Measurements from ENCODE around the gene HIVEP3.

HIVEP3 gene

GRCh38 chr1:41870076-41870562, 48.6 kb downstream of the HIVEP3 start:
- 69% methylated on average over 3 of the region's 7 CpGs for WGBS (ENCODE audit: insufficient coverage)
- H3K36me3 ChIP-seq (ENCODE audit: control insufficient read depth in 4 of 4, insufficient read depth in 4 of 4, low read length in 3 of 4) = no peaks in the 10 kb centered on the region
- H3K27me3 ChIP-seq (replicated peaks in 2 of 5; ENCODE audit: control insufficient read depth in 4 of 5, insufficient read depth in 5 of 5, low read length in 4 of 5) = no peaks in the 10 kb centered on the region
- H3K4me1 ChIP-seq (ENCODE audit: control extremely low read depth in 1 of 4, control insufficient read depth in 4 of 4, insufficient read depth in 4 of 4, low read length in 3 of 4) = peaks cover 3 to 19% (median 13%) of the 10 kb centered on the region in 4 experiments
- no peak overlapping the region for H3K27ac ChIP-seq (ENCODE audit: insufficient read depth in 1 of 2, low read depth in 1 of 2, low read length in 2 of 2, poor library complexity in 1 of 2, severe bottlenecking in 2 of 2)
- H3K9me3 ChIP-seq (ENCODE audit: control extremely low read depth in 1 of 5, control insufficient read depth in 4 of 5, insufficient read depth in 2 of 5, low read depth in 1 of 5, low read length in 4 of 5) = no peaks in the 10 kb centered on the region
- DNase-seq = peak; percentile 50 to 91 (median 86)
- ChIA-PET CTCF (interaction anchor here (0.8 to 1.0 kb wide), 2 partner anchors 10 to 12 kb away, joined by 3 to 4 read pairs; no protein-coding TSS in a partner anchor), POLR2A (no interaction called here)
- H3K4me3 ChIP-seq (ENCODE audit: control insufficient read depth in 1 of 7, extremely low read depth in 1 of 7, insufficient read depth in 4 of 7, low read depth in 2 of 7, low read length in 6 of 7) = no peak overlapping the region

- POLR2A ChIA-PET = no interaction called here
- Histone ChIP-seq H3K9me3 (ENCODE audit: control extremely low read depth in 1 of 5, control insufficient read depth in 4 of 5, insufficient read depth in 2 of 5, low read depth in 1 of 5, low read length in 4 of 5) (no peaks in the 10 kb centered on the region), H3K4me3 (ENCODE audit: control insufficient read depth in 1 of 7, extremely low read depth in 1 of 7, insufficient read depth in 4 of 7, low read depth in 2 of 7, low read length in 6 of 7) (no peak overlapping the region), H3K4me1 (ENCODE audit: control extremely low read depth in 1 of 4, control insufficient read depth in 4 of 4, insufficient read depth in 4 of 4, low read length in 3 of 4) (peaks cover 0 to 4% (median 0%) of the 10 kb centered on the region in 4 experiments), H3K27me3 (replicated peaks in 2 of 5; ENCODE audit: control insufficient read depth in 4 of 5, insufficient read depth in 5 of 5, low read length in 4 of 5) (no peaks in the 10 kb centered on the region), H3K27ac (ENCODE audit: insufficient read depth in 1 of 2, low read depth in 1 of 2, low read length in 2 of 2, poor library complexity in 1 of 2, severe bottlenecking in 2 of 2) (no peak overlapping the region), H3K36me3 (ENCODE audit: control insufficient read depth in 4 of 4, insufficient read depth in 4 of 4, low read length in 3 of 4) (no peaks in the 10 kb centered on the region)
- no peak for DNase-seq
- 85% methylated on average over 4 of the region's 6 CpGs for WGBS (ENCODE audit: insufficient coverage)
- CTCF ChIA-PET = no interaction called here
Observed at GRCh38 chr1:41868241-41868998, 50.3 kb downstream of the HIVEP3 start.

GRCh38 chr1:41866285-41866684, 52.4 kb downstream of the HIVEP3 start:
- ChIA-PET CTCF (interaction anchor here (1.0 to 2.9 kb wide), 4 partner anchors 9 to 26 kb away, joined by 4 to 11 read pairs (median 5); no protein-coding TSS in a partner anchor), POLR2A (no interaction called here)
- Histone ChIP-seq H3K4me1 (ENCODE audit: control extremely low read depth in 1 of 4, control insufficient read depth in 4 of 4, insufficient read depth in 4 of 4, low read length in 3 of 4) (peaks cover 4 to 24% (median 20%) of the 10 kb centered on the region in 4 experiments), H3K27me3 (replicated peaks in 2 of 5; ENCODE audit: control insufficient read depth in 4 of 5, insufficient read depth in 5 of 5, low read length in 4 of 5) (no peaks in the 10 kb centered on the region), H3K36me3 (ENCODE audit: control insufficient read depth in 4 of 4, insufficient read depth in 4 of 4, low read length in 3 of 4) (no peaks in the 10 kb centered on the region), H3K27ac (ENCODE audit: insufficient read depth in 1 of 2, low read depth in 1 of 2, low read length in 2 of 2, poor library complexity in 1 of 2, severe bottlenecking in 2 of 2) (no peak overlapping the region), H3K9me3 (ENCODE audit: control extremely low read depth in 1 of 5, control insufficient read depth in 4 of 5, insufficient read depth in 2 of 5, low read depth in 1 of 5, low read length in 4 of 5) (no peaks in the 10 kb centered on the region), H3K4me3 (ENCODE audit: control insufficient read depth in 1 of 7, extremely low read depth in 1 of 7, insufficient read depth in 4 of 7, low read depth in 2 of 7, low read length in 6 of 7) (no peak overlapping the region)
- no peak for DNase-seq
- 100% methylated on average over 2 of the region's 2 CpGs for WGBS (ENCODE audit: insufficient coverage)

GRCh38 chr1:41864471-41865040, 54.2 kb downstream of the HIVEP3 start:
- WGBS (ENCODE audit: insufficient coverage) = 95% methylated on average over 4 of the region's 4 CpGs
- Histone ChIP-seq H3K27me3 (replicated peaks in 2 of 5; ENCODE audit: control insufficient read depth in 4 of 5, insufficient read depth in 5 of 5, low read length in 4 of 5) (no peaks in the 10 kb centered on the region), H3K9me3 (ENCODE audit: control extremely low read depth in 1 of 5, control insufficient read depth in 4 of 5, insufficient read depth in 2 of 5, low read depth in 1 of 5, low read length in 4 of 5) (no peaks in the 10 kb centered on the region), H3K27ac (ENCODE audit: insufficient read depth in 1 of 2, low read depth in 1 of 2, low read length in 2 of 2, poor library complexity in 1 of 2, severe bottlenecking in 2 of 2) (no peak overlapping the region), H3K4me3 (ENCODE audit: control insufficient read depth in 1 of 7, extremely low read depth in 1 of 7, insufficient read depth in 4 of 7, low read depth in 2 of 7, low read length in 6 of 7) (no peak overlapping the region), H3K36me3 (ENCODE audit: control insufficient read depth in 4 of 4, insufficient read depth in 4 of 4, low read length in 3 of 4) (no peaks in the 10 kb centered on the region), H3K4me1 (ENCODE audit: control extremely low read depth in 1 of 4, control insufficient read depth in 4 of 4, insufficient read depth in 4 of 4, low read length in 3 of 4) (peaks cover 6 to 33% (median 21%) of the 10 kb centered on the region in 4 experiments)
- no peak for DNase-seq
- ChIA-PET CTCF (interaction anchor here (1.0 to 2.9 kb wide), 6 partner anchors 9 to 291 kb away, joined by 3 to 11 read pairs (median 4); no protein-coding TSS in a partner anchor), POLR2A (interaction anchor here (0.7 kb wide), 1 partner anchor 291 kb away, joined by 3 read pairs; no protein-coding TSS in a partner anchor)

- H3K4me3 ChIP-seq (ENCODE audit: control insufficient read depth in 1 of 7, extremely low read depth in 1 of 7, insufficient read depth in 4 of 7, low read depth in 2 of 7, low read length in 6 of 7) = no peak overlapping the region
- H3K27me3 ChIP-seq (replicated peaks in 2 of 5; ENCODE audit: control insufficient read depth in 4 of 5, insufficient read depth in 5 of 5, low read length in 4 of 5) = no peaks in the 10 kb centered on the region
- H3K27ac ChIP-seq (ENCODE audit: insufficient read depth in 1 of 2, low read depth in 1 of 2, low read length in 2 of 2, poor library complexity in 1 of 2, severe bottlenecking in 2 of 2) = no peak overlapping the region
- CTCF ChIA-PET = interaction anchor here (1.4 kb wide), 1 partner anchor 19 kb away, joined by 4 read pairs; no protein-coding TSS in a partner anchor
- DNase-seq = no peak
- no peaks in the 10 kb centered on the region for H3K36me3 ChIP-seq (ENCODE audit: control insufficient read depth in 4 of 4, insufficient read depth in 4 of 4, low read length in 3 of 4)
- no peaks in the 10 kb centered on the region for H3K9me3 ChIP-seq (ENCODE audit: control extremely low read depth in 1 of 5, control insufficient read depth in 4 of 5, insufficient read depth in 2 of 5, low read depth in 1 of 5, low read length in 4 of 5)
- WGBS (ENCODE audit: insufficient coverage) = 94% methylated on average over 3 of the region's 4 CpGs
- POLR2A ChIA-PET = interaction anchor here (1.7 kb wide), 1 partner anchor 18 kb away, joined by 4 read pairs; no protein-coding TSS in a partner anchor
- peaks cover 6 to 36% (median 22%) of the 10 kb centered on the region in 4 experiments for H3K4me1 ChIP-seq (ENCODE audit: control extremely low read depth in 1 of 4, control insufficient read depth in 4 of 4, insufficient read depth in 4 of 4, low read length in 3 of 4)
Observed at GRCh38 chr1:41863718-41864117, 55.0 kb downstream of the HIVEP3 start.

- H3K4me1 ChIP-seq (ENCODE audit: control extremely low read depth in 1 of 4, control insufficient read depth in 4 of 4, insufficient read depth in 4 of 4, low read length in 3 of 4) = peaks cover 6 to 36% (median 22%) of the 10 kb centered on the region in 4 experiments
- CTCF ChIA-PET = interaction anchor here (1.2 to 1.5 kb wide), 4 partner anchors 23 to 50 kb away, joined by 3 to 5 read pairs (median 4); no protein-coding TSS in a partner anchor
- H3K27ac ChIP-seq (ENCODE audit: insufficient read depth in 1 of 2, low read depth in 1 of 2, low read length in 2 of 2, poor library complexity in 1 of 2, severe bottlenecking in 2 of 2) = peak overlapping the region; percentile 15 to 27
- POLR2A ChIA-PET = interaction anchor here (1.7 kb wide), 1 partner anchor 19 kb away, joined by 4 read pairs; no protein-coding TSS in a partner anchor
- DNase-seq = peak; percentile 62 to 93 (median 87)
- WGBS (ENCODE audit: insufficient coverage) = 0% methylated on average over 5 of the region's 7 CpGs
- H3K9me3 ChIP-seq (ENCODE audit: control extremely low read depth in 1 of 5, control insufficient read depth in 4 of 5, insufficient read depth in 2 of 5, low read depth in 1 of 5, low read length in 4 of 5) = no peaks in the 10 kb centered on the region
- H3K36me3 ChIP-seq (ENCODE audit: control insufficient read depth in 4 of 4, insufficient read depth in 4 of 4, low read length in 3 of 4) = no peaks in the 10 kb centered on the region
- peak overlapping the region in 3 of 7 experiments; percentile 3 to 26 (median 12) for H3K4me3 ChIP-seq (ENCODE audit: control insufficient read depth in 1 of 7, extremely low read depth in 1 of 7, insufficient read depth in 4 of 7, low read depth in 2 of 7, low read length in 6 of 7)
- no peaks in the 10 kb centered on the region for H3K27me3 ChIP-seq (replicated peaks in 2 of 5; ENCODE audit: control insufficient read depth in 4 of 5, insufficient read depth in 5 of 5, low read length in 4 of 5)
Observed at GRCh38 chr1:41862384-41863221, 56.1 kb downstream of the HIVEP3 start.

Measured in common myeloid progenitor, CD34-positive (primary cell).